ENCODE data around the gene GFER.

Gene GFER

DNA sequence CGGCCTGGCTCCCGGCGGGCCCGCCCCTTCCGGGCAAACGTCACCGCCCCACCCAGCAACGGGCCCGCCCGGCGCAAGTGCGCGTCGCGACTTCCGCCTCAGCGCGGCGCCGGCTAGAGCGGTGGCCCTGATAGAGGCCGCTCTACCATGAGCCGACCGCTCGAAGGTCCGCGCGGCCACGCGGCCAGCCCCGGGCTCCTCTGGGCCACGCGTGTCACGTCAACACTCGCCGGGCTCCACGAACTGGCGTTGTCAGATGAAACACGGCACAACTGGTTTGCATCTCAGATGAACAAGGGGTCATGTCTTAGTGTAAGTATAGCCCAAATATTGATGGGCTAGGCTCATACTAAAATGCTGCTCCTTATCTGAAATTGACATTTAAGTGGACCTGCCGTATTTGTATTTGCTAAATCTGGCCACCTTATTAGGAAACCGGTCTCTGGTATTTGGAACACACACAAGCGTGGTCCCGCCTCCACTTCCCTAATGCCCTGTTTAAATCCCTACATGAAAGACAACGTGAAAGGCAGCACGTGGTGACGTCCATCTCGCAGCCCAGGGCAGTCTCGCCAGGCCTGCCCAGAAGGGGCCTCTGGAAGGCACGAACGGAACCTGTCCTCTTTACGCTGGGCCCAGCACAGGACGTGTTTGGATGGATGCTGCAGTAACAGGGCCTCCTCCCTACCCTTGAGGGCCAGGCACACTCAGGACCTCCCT lies 26.0 kb downstream of the GFER start, which contains the start of gene ZNF598 (continued):
- TF ChIP-seq, protein P1, sequence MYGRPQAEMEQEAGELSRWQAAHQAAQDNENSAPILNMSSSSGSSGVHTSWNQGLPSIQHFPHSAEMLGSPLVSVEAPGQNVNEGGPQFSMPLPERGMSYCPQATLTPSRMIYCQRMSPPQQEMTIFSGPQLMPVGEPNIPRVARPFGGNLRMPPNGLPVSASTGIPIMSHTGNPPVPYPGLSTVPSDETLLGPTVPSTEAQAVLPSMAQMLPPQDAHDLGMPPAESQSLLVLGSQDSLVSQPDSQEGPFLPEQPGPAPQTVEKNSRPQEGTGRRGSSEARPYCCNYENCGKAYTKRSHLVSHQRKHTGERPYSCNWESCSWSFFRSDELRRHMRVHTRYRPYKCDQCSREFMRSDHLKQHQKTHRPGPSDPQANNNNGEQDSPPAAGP (tag by site-specific recombination; IDR thresholded peaks at IDR 0.05) = peak; percentile 49; the same call in 1 of the 2 replicates
- no peak for TF ChIP-seq GLIS1 (tag by site-specific recombination; IDR thresholded peaks at IDR 0.05)
- TF ChIP-seq, protein P2, sequence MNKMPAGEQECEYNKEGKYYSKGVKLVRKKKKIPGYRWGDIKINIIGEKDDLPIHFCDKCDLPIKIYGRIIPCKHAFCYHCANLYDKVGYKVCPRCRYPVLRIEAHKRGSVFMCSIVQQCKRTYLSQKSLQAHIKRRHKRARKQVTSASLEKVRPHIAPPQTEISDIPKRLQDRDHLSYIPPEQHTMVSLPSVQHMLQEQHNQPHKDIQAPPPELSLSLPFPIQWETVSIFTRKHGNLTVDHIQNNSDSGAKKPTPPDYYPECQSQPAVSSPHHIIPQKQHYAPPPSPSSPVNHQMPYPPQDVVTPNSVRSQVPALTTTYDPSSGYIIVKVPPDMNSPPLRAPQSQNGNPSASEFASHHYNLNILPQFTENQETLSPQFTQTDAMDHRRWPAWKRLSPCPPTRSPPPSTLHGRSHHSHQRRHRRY (tag by site-specific recombination; IDR thresholded peaks at IDR 0.05) = no peak
- TF ChIP-seq, protein P3, sequence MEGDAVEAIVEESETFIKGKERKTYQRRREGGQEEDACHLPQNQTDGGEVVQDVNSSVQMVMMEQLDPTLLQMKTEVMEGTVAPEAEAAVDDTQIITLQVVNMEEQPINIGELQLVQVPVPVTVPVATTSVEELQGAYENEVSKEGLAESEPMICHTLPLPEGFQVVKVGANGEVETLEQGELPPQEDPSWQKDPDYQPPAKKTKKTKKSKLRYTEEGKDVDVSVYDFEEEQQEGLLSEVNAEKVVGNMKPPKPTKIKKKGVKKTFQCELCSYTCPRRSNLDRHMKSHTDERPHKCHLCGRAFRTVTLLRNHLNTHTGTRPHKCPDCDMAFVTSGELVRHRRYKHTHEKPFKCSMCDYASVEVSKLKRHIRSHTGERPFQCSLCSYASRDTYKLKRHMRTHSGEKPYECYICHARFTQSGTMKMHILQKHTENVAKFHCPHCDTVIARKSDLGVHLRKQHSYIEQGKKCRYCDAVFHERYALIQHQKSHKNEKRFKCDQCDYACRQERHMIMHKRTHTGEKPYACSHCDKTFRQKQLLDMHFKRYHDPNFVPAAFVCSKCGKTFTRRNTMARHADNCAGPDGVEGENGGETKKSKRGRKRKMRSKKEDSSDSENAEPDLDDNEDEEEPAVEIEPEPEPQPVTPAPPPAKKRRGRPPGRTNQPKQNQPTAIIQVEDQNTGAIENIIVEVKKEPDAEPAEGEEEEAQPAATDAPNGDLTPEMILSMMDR (tag by site-specific recombination; IDR thresholded peaks at IDR 0.05) = no peak
- no peak for TF ChIP-seq ZNF623 (tag by site-specific recombination; IDR thresholded peaks at IDR 0.05)
- TF ChIP-seq KLF8 (tag by site-specific recombination; IDR thresholded peaks at IDR 0.05) = peak; percentile 78
- TF ChIP-seq ZNF510 (tag by site-specific recombination; IDR thresholded peaks at IDR 0.05; ENCODE audit: insufficient replicate concordance) = no peak
- TF ChIP-seq ZNF792 (tag by site-specific recombination; IDR thresholded peaks at IDR 0.05) = no peak
- TF ChIP-seq ZNF214 (tag by site-specific recombination; IDR thresholded peaks at IDR 0.05; ENCODE audit: borderline replicate concordance) = no peak
- no peak for TF ChIP-seq SALL2 (tag by site-specific recombination; IDR thresholded peaks at IDR 0.05; ENCODE audit: borderline replicate concordance)
- TF ChIP-seq KLF7 (tag by site-specific recombination; IDR thresholded peaks at IDR 0.05; ENCODE audit: borderline replicate concordance) = 0 out of 2 replicates have a peak, but pooled peaks have one; percentile 40
- TF ChIP-seq, protein P4, sequence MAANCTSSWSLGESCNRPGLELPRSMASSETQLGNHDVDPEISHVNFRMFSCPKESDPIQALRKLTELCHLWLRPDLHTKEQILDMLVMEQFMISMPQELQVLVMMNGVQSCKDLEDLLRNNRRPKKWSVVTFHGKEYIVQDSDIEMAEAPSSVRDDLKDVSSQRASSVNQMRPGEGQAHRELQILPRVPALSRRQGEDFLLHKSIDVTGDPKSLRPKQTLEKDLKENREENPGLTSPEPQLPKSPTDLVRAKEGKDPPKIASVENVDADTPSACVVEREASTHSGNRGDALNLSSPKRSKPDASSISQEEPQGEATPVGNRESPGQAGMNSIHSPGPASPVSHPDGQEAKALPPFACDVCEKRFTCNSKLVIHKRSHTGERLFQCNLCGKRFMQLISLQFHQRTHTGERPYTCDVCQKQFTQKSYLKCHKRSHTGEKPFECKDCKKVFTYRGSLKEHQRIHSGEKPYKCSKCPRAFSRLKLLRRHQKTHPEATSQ (tag by site-specific recombination; IDR thresholded peaks at IDR 0.05) = no peak; the same call in 1 of the 2 replicates
- no peak for TF ChIP-seq ZNF558 (tag by site-specific recombination; IDR thresholded peaks at IDR 0.05)
- TF ChIP-seq ZNF302 (tag by site-specific recombination; IDR thresholded peaks at IDR 0.05; ENCODE audit: low read depth) = no peak
- TF ChIP-seq ZNF138 (tag by site-specific recombination; IDR thresholded peaks at IDR 0.05; ENCODE audit: borderline replicate concordance) = no peak
- TF ChIP-seq, protein P5, sequence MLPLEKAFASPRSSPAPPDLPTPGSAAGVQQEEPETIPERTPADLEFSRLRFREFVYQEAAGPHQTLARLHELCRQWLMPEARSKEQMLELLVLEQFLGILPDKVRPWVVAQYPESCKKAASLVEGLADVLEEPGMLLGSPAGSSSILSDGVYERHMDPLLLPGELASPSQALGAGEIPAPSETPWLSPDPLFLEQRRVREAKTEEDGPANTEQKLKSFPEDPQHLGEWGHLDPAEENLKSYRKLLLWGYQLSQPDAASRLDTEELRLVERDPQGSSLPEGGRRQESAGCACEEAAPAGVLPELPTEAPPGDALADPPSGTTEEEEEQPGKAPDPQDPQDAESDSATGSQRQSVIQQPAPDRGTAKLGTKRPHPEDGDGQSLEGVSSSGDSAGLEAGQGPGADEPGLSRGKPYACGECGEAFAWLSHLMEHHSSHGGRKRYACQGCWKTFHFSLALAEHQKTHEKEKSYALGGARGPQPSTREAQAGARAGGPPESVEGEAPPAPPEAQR (tag by site-specific recombination; IDR thresholded peaks at IDR 0.05) = no peak
- TF ChIP-seq ZEB2 (tag by site-specific recombination; IDR thresholded peaks at IDR 0.05) = peak; percentile 76
- TF ChIP-seq, protein P6, sequence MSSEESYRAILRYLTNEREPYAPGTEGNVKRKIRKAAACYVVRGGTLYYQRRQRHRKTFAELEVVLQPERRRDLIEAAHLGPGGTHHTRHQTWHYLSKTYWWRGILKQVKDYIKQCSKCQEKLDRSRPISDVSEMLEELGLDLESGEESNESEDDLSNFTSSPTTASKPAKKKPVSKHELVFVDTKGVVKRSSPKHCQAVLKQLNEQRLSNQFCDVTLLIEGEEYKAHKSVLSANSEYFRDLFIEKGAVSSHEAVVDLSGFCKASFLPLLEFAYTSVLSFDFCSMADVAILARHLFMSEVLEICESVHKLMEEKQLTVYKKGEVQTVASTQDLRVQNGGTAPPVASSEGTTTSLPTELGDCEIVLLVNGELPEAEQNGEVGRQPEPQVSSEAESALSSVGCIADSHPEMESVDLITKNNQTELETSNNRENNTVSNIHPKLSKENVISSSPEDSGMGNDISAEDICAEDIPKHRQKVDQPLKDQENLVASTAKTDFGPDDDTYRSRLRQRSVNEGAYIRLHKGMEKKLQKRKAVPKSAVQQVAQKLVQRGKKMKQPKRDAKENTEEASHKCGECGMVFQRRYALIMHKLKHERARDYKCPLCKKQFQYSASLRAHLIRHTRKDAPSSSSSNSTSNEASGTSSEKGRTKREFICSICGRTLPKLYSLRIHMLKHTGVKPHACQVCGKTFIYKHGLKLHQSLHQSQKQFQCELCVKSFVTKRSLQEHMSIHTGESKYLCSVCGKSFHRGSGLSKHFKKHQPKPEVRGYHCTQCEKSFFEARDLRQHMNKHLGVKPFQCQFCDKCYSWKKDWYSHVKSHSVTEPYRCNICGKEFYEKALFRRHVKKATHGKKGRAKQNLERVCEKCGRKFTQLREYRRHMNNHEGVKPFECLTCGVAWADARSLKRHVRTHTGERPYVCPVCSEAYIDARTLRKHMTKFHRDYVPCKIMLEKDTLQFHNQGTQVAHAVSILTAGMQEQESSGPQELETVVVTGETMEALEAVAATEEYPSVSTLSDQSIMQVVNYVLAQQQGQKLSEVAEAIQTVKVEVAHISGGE (tag by site-specific recombination; conservative IDR thresholded peaks at IDR 0.05; ENCODE audit: low read depth) = peak; percentile 89
- TF ChIP-seq, protein P7, sequence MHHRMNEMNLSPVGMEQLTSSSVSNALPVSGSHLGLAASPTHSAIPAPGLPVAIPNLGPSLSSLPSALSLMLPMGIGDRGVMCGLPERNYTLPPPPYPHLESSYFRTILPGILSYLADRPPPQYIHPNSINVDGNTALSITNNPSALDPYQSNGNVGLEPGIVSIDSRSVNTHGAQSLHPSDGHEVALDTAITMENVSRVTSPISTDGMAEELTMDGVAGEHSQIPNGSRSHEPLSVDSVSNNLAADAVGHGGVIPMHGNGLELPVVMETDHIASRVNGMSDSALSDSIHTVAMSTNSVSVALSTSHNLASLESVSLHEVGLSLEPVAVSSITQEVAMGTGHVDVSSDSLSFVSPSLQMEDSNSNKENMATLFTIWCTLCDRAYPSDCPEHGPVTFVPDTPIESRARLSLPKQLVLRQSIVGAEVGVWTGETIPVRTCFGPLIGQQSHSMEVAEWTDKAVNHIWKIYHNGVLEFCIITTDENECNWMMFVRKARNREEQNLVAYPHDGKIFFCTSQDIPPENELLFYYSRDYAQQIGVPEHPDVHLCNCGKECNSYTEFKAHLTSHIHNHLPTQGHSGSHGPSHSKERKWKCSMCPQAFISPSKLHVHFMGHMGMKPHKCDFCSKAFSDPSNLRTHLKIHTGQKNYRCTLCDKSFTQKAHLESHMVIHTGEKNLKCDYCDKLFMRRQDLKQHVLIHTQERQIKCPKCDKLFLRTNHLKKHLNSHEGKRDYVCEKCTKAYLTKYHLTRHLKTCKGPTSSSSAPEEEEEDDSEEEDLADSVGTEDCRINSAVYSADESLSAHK (tag by site-specific recombination; IDR thresholded peaks at IDR 0.05) = no peak
- TF ChIP-seq ZFP41 (tag by site-specific recombination; IDR thresholded peaks at IDR 0.05; ENCODE audit: borderline replicate concordance) = no peak
